SJSA1 (cell line): ENCODE measurements around the gene AKAP11. TPM values are rescaled to one million over a fixed set of nuclear protein-coding genes. Genes with fewer than 3 reads are reported as not detected.
A peak's percentile ranks its signal among the peaks of the same experiment; 100 is the strongest.

Experiments used
- DNase-seq, 2 experiments: peaks; one replicate each; pipeline ENCODE4 v3.0.0-alpha.2; 2015 to 2020; ENCODE audit warnings: low spot score in 2 of 2, low read depth in 1 of 2
- H3K27ac ChIP-seq: fragments of 250-450 bp; sonication (Bioruptor Pico); 2 replicates; pipeline ENCODE4 v1.5.1; 2020; ENCODE audit warnings: mild to moderate bottlenecking, moderate library complexity
- H3K27me3 ChIP-seq: fragments of 250-450 bp; sonication (Bioruptor Pico); replicated peaks from 2 replicates; pipeline ENCODE4 v1.5.1; 2020; ENCODE audit warnings: mild to moderate bottlenecking, moderate library complexity
- H3K36me3 ChIP-seq: fragments of 250-450 bp; sonication (Bioruptor Pico); 2 replicates; pipeline ENCODE4 v1.5.1; 2020; ENCODE audit warnings: mild to moderate bottlenecking
- H3K4me1 ChIP-seq: fragments of 250-450 bp; sonication (Bioruptor Pico); replicated peaks from 2 replicates; pipeline ENCODE4 v1.6.1; 2021; ENCODE audit warnings: mild to moderate bottlenecking
- H3K4me3 ChIP-seq: fragments of 250-450 bp; sonication (Bioruptor Pico); 2 replicates; pipeline ENCODE4 v1.5.1; 2020; ENCODE audit warnings: mild to moderate bottlenecking
- H3K9me3 ChIP-seq: fragments of 250-450 bp; sonication (Bioruptor Pico); replicated peaks from 2 replicates; pipeline ENCODE4 v1.5.1; 2020; ENCODE audit warnings: mild to moderate bottlenecking
- total RNA-seq: library from RNA; depleted of rRNA; stranded (reverse); fragments of >200 nt; shearing (Covaris generic); gene quantifications from 2 replicates; pipeline ENCODE4 v1.2.3, GENCODE V29; 2014

AKAP11 gene
- total RNA-seq, 1 experiment from 2014 or later, result 16.5 TPM

DNA sequence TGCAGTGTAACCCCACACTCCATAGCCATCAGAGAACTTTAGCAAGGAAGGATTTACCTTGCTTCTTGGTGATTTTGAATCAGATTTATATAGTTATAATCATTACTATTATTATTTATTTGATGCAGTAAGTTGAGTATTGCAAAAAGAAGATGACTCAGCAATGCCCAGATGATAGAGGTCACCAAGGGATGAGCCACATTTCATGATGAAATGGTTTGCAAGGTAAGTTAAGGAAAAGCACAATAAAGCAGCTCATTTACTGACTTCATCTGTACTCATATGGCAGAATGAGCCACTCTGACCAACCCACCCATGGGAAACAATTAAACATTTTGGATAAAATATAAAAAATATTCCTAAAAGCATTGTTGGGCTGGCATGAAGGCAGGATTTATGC, 59.1 kb downstream of the AKAP11 start:
- Histone ChIP-seq H3K27me3 (no peaks in the 10 kb centered on the region), H3K27ac (no peak overlapping the region), H3K4me3 (no peak overlapping the region), H3K4me1 (no peaks in the 10 kb centered on the region), H3K36me3 (no peaks in the 10 kb centered on the region), H3K9me3 (no peaks in the 10 kb centered on the region)
- no peak for DNase-seq

DNA sequence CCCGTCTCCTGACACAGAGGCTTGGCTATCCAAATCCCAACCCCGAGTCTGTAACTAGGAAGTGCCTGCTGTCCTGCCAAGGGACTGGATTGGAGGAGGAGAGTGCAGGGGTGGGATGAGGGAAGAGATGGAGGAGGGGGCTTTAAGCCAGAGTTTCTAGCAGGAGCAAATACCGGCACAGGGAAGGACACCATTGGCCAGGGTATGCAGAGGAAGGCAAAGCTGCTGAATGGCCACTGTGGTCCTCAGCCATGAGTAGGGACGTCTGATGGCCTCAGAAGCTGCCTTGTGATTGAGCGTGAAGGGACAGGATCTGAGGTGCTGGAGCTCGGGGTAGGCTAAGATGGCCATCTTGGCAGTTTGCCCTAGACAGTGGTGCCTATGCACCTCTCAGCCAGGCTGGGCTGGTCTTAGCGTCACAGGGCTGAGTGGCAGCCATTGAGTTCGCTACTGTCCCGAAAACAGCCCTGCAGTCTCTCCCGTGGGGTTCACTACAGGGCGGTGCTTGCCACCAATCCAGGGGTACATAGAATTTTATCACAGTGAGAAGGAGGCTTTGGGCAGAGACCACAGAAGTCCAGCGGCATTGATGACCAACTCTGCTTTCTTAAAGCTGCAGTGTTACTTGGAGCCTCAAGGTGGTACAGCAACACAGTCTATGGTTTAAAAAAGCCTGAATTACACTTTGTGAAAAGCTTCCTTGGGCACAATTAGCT, 61.8 kb downstream of the AKAP11 start:
- Histone ChIP-seq H3K27me3 (no peaks in the 10 kb centered on the region), H3K4me3 (no peak overlapping the region), H3K27ac (no peak overlapping the region), H3K4me1 (no peaks in the 10 kb centered on the region), H3K36me3 (no peaks in the 10 kb centered on the region), H3K9me3 (no peaks in the 10 kb centered on the region)
- peak in 1 of 2 experiments; percentile 5 for DNase-seq

DNA sequence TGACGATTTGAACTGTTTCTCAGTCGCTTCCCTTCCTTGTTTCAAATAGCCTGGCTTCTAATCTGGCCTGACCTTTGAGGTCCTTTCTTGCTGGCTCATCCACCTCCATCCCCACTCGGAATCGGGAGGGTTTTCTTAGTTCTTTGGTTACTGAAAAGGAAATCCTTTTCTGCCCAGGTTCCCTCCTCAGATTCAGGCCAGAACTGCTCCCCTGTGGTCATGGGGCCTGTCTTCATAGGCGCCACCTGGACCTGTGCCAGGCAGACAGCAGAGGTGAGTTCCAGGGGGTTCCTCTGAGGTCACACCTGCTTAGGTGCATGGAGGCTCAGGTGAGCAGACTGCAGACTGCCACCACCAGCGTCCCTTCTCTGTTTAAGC, 62.4 kb downstream of the AKAP11 start:
- no peaks in the 10 kb centered on the region for H3K4me1 ChIP-seq
- H3K9me3 ChIP-seq, result no peaks in the 10 kb centered on the region
- DNase-seq, result no peak
- no peak overlapping the region for H3K27ac ChIP-seq
- no peaks in the 10 kb centered on the region for H3K36me3 ChIP-seq
- no peak overlapping the region for H3K4me3 ChIP-seq
- no peaks in the 10 kb centered on the region for H3K27me3 ChIP-seq

GRCh38 chr13:42337808-42338600, 66.1 kb downstream of the AKAP11 start:
- no peak overlapping the region for H3K4me3 ChIP-seq
- no peaks in the 10 kb centered on the region for H3K4me1 ChIP-seq
- no peak for DNase-seq

DNA sequence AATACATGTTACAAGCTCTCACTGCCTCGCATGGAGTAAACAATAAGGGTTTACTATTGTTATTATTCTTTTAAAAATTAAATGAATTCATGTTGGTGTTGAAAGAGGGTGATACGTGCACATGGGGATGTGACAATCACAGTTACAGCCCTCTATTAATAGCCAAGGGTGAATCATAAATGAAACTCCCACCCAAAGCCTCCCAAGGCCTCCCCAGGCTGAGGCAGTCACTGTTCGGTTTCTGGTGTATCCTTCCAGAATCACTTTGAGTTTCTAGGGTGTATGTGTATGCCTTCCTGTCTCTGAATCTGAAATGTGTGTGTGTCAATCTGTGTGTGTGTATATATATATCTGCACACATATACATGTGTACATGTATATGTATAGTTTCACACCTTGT, 73.4 kb downstream of the AKAP11 start:
- H3K4me1 ChIP-seq, result no peaks in the 10 kb centered on the region
- H3K27ac ChIP-seq, result no peak overlapping the region
- H3K27me3 ChIP-seq, result no peaks in the 10 kb centered on the region
- H3K4me3 ChIP-seq, result no peak overlapping the region
- DNase-seq, result no peak
- H3K9me3 ChIP-seq, result no peaks in the 10 kb centered on the region
- no peaks in the 10 kb centered on the region for H3K36me3 ChIP-seq

More at GRCh38 chr13:42337808-42338600, 66.1 kb downstream of the AKAP11 start:
- Histone ChIP-seq H3K27me3 (no peaks in the 10 kb centered on the region), H3K27ac (no peak overlapping the region), H3K9me3 (no peaks in the 10 kb centered on the region), H3K36me3 (no peaks in the 10 kb centered on the region)

GRCh38 chr13:42348576-42348975, 76.6 kb downstream of the AKAP11 start:
- DNase-seq, result no peak

GRCh38 chr13:42350141-42350540, 78.2 kb downstream of the AKAP11 start:
- Histone ChIP-seq H3K36me3 (no peaks in the 10 kb centered on the region), H3K9me3 (no peaks in the 10 kb centered on the region), H3K27ac (no peak overlapping the region), H3K4me1 (peaks cover 8% of the 10 kb centered on the region), H3K27me3 (no peaks in the 10 kb centered on the region), H3K4me3 (no peak overlapping the region)
- DNase-seq, result no peak

More at GRCh38 chr13:42348576-42348975, 76.6 kb downstream of the AKAP11 start:
- no peaks in the 10 kb centered on the region for H3K27me3 ChIP-seq
- no peaks in the 10 kb centered on the region for H3K9me3 ChIP-seq
- H3K36me3 ChIP-seq, result no peaks in the 10 kb centered on the region
- H3K4me1 ChIP-seq, result no peaks in the 10 kb centered on the region
- no peak overlapping the region for H3K27ac ChIP-seq
- H3K4me3 ChIP-seq, result no peak overlapping the region

DNA sequence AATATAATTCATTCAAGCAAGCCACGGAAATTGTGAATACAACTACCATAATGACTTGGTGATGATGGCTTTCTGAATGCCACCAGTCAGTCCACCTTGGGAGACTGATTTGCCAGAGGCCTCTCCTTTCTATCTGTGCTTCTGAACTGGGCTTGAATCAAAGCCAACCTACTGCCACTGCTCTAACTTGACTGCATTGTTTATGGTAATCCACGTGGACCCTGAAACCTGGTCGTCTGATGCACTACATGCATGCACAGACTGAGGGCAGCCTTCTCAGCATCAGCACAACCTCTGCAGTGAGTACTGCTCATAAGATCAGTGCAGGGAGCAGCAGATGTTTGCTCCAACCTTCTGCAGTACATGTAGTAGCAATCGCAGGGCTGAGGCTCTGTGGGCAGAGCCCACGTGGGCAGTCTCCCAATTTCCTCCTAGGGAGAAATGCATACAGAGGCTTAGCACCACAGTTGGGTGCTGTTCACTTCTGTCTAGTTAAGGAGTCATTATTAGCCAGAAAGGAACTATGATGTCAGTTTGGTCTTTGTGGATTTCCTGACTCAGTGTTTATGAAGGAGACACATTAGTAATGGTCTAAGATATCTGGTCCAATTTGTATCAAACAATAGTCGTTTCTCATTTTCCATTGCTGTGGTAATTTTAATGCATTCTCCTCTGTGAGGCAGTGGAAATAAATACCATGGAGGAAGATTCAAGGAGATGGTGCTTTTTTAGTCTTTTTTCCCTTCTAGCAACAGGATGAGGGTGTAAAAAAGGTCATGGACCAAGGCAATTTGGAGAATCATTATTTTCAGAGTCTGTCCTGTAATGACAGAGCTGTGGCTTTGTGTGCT, 82.5 kb downstream of the AKAP11 start:
- Histone ChIP-seq H3K9me3 (no peaks in the 10 kb centered on the region), H3K27me3 (no peaks in the 10 kb centered on the region), H3K4me3 (no peak overlapping the region), H3K36me3 (no peaks in the 10 kb centered on the region), H3K4me1 (peaks cover 8% of the 10 kb centered on the region), H3K27ac (no peak overlapping the region)
- DNase-seq, result peak in 1 of 2 experiments; percentile 16

GRCh38 chr13:42355092-42355485, 83.1 kb downstream of the AKAP11 start:
- Histone ChIP-seq H3K4me1 (peaks cover 8% of the 10 kb centered on the region), H3K27me3 (no peaks in the 10 kb centered on the region), H3K27ac (no peak overlapping the region), H3K9me3 (no peaks in the 10 kb centered on the region), H3K36me3 (no peaks in the 10 kb centered on the region), H3K4me3 (no peak overlapping the region)
- no peak for DNase-seq

GRCh38 chr13:42355491-42356183, 83.7 kb downstream of the AKAP11 start:
- Histone ChIP-seq H3K36me3 (no peaks in the 10 kb centered on the region), H3K4me1 (peaks cover 8% of the 10 kb centered on the region), H3K9me3 (no peaks in the 10 kb centered on the region), H3K27ac (no peak overlapping the region), H3K27me3 (no peaks in the 10 kb centered on the region), H3K4me3 (no peak overlapping the region)
- DNase-seq, result no peak

DNA sequence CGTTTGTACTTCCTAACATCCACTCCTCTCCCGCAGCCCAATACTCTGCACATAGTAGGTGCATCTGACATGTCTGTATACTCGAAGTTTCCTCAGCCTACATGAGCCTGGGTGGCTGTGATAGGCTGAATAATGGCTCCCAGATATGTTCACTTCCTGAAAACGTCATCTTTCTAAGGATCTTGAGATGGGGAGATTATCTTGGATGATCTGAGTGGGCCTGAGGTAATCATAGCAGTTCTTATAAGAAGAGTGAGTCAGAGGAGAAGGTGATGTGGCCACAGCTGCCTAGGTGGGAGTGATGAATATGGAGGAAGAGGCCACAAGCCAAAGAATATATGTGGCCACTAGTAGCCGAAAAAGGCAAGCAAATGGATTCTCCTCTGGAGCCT, 84.2 kb downstream of the AKAP11 start:
- Histone ChIP-seq H3K36me3 (no peaks in the 10 kb centered on the region), H3K27ac (no peak overlapping the region), H3K27me3 (no peaks in the 10 kb centered on the region), H3K9me3 (no peaks in the 10 kb centered on the region), H3K4me1 (peaks cover 8% of the 10 kb centered on the region), H3K4me3 (no peak overlapping the region)
- no peak for DNase-seq

GRCh38 chr13:42360046-42360574, 88.2 kb downstream of the AKAP11 start:
- Histone ChIP-seq H3K9me3 (no peaks in the 10 kb centered on the region), H3K4me3 (no peak overlapping the region), H3K4me1 (peaks cover 10% of the 10 kb centered on the region), H3K27ac (no peak overlapping the region), H3K27me3 (no peaks in the 10 kb centered on the region), H3K36me3 (no peaks in the 10 kb centered on the region)
- DNase-seq, result no peak

DNA sequence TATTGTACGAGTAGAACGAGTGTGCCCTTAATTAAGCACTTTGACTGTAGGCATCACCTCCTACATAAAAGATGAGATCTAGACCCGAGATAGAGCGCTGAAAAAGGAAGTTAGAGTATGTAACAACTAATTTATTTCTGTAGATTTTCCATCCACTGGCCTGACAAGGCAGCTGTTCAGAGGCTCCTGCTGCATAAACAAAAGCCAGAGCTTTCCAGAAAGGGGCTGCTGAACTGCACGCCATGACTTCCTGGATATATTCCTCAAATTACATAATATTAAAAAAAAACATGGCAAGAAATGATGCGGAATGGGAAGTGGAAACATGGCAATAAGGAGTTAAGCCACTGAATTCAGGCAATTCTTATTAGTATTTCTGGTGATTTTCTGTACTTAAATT, 89.7 kb downstream of the AKAP11 start:
- H3K27me3 ChIP-seq, result no peaks in the 10 kb centered on the region
- DNase-seq, result no peak

More for the DNA sequence above, 89.7 kb downstream of the AKAP11 start:
- H3K4me1 ChIP-seq, result peaks cover 10% of the 10 kb centered on the region
- H3K9me3 ChIP-seq, result no peaks in the 10 kb centered on the region
- H3K27ac ChIP-seq, result no peak overlapping the region
- no peak overlapping the region for H3K4me3 ChIP-seq
- H3K36me3 ChIP-seq, result no peaks in the 10 kb centered on the region
